CD4-positive, alpha-beta T cell (primary cell): Measurements from ENCODE around the gene GRHPR. TPM values are rescaled to one million over a fixed set of nuclear protein-coding genes. Genes with fewer than 3 reads are reported as not detected.

Source experiments
- ATAC-seq: fragments of 200-7000 bp; cut with Tn5 transposase; one replicate; pipeline ENCODE4 v1.10.0; 2022; ENCODE audit warnings: mild to moderate bottlenecking; ENCODE audit not compliant: poor library complexity
- CTCF ChIA-PET: fragments of 350-600 bp; sonication (Branson Sonifier 250); formaldehyde crosslinking; loops from one replicate; lab custom pipeline; 2021; ENCODE audit warnings: antibody characterized with exemption, inconsistent platforms; lab: Charles Lee
- POLR2A ChIA-PET: fragments of 350-600 bp; sonication (Branson Sonifier 250); formaldehyde crosslinking; loops from one replicate; lab custom pipeline; 2021; ENCODE audit warnings: antibody characterized with exemption, inconsistent platforms; lab: Charles Lee
- DNase-seq, 14 experiments: peaks; one replicate each; pipeline ENCODE4 v3.0.0-alpha.2; 2013 to 2020; ENCODE audit warnings: mixed read lengths in 2 of 14
- H3K27ac ChIP-seq, 2 donors: one replicate each; pipeline versions ENCODE4 v1.5.1 to v1.7.0; 2013; ENCODE audit warnings: low read length in 2 of 2, low read depth in 1 of 2, mild to moderate bottlenecking in 1 of 2
- H3K27me3 ChIP-seq, 2 experiments: 1 replicate in 1 of 2; 2 replicates in 1 of 2; pipeline versions ENCODE4 v1.6.1 to v1.7.0; 2013; ENCODE audit warnings: low read length in 2 of 2, control low read depth in 1 of 2, mild to moderate bottlenecking in 1 of 2, moderate library complexity in 1 of 2; ENCODE audit not compliant: insufficient read depth in 2 of 2, control insufficient read depth in 1 of 2
- H3K36me3 ChIP-seq: one replicate; pipeline ENCODE4 v1.6.1; 2013; ENCODE audit warnings: low read length, control low read depth; ENCODE audit not compliant: insufficient read depth
- H3K4me1 ChIP-seq: one replicate; pipeline ENCODE4 v1.6.1; 2013; ENCODE audit warnings: low read length, control low read depth; ENCODE audit not compliant: insufficient read depth
- H3K4me3 ChIP-seq: one replicate; pipeline ENCODE4 v1.5.1; 2013; ENCODE audit warnings: mild to moderate bottlenecking, low read length, moderate library complexity
- H3K9me3 ChIP-seq, 2 experiments: 1 replicate in 1 of 2; 2 replicates in 1 of 2; pipeline versions ENCODE4 v1.6.1 to v1.7.0; 2013; ENCODE audit warnings: low read length in 2 of 2, mild to moderate bottlenecking in 2 of 2, control low read depth in 1 of 2, moderate library complexity in 1 of 2; ENCODE audit not compliant: control insufficient read depth in 1 of 2, insufficient read depth in 1 of 2
- H3K27ac Mint-ChIP-seq: one replicate; pipeline ENCODE4 v1.8.0; 2020; ENCODE audit warnings: mixed read lengths
- H3K27me3 Mint-ChIP-seq: one replicate; pipeline ENCODE4 v1.8.0; 2021; ENCODE audit warnings: mixed read lengths
- H3K36me3 Mint-ChIP-seq: one replicate; pipeline ENCODE4 v1.8.0; 2021; ENCODE audit warnings: low read depth, mixed read lengths
- H3K4me1 Mint-ChIP-seq: one replicate; pipeline ENCODE4 v1.8.0; 2021; ENCODE audit warnings: low read depth, mixed read lengths
- H3K4me3 Mint-ChIP-seq: one replicate; pipeline ENCODE4 v1.8.0; 2020; ENCODE audit warnings: mild to moderate bottlenecking, mixed read lengths
- H3K9me3 Mint-ChIP-seq: one replicate; pipeline ENCODE4 v1.8.0; 2020; ENCODE audit warnings: mixed read lengths
- intact Hi-C, 2 experiments: fragments of 100-400 bp; cut with DNase I in 1 of 2; cut with micrococcal nuclease in 1 of 2; formaldehyde crosslinking; loops; one replicate each; pipeline versions ENCODE4 v1.15.1 to v1.9.0; 2023 to 2025; cut with DNase I, micrococcal nuclease
- total RNA-seq, 174 experiments: library from RNA in 2 of 174; stranded (reverse) in 2 of 174; gene quantifications; one replicate each; pipeline ENCODE4 v1.2.3 and lab custom pipeline; 2021 to 2026
- TF ChIP-seq, protein P1 (sequence below): fragments of 200-600 bp; IDR thresholded peaks from one replicate; pipeline ENCODE4 v1.8.0; 2022; ENCODE audit warnings: antibody characterized with exemption, mild to moderate bottlenecking

GRHPR gene
- total RNA-seq, 2 experiments from 2014 or later = 29.0 to 29.6 TPM

DNA sequence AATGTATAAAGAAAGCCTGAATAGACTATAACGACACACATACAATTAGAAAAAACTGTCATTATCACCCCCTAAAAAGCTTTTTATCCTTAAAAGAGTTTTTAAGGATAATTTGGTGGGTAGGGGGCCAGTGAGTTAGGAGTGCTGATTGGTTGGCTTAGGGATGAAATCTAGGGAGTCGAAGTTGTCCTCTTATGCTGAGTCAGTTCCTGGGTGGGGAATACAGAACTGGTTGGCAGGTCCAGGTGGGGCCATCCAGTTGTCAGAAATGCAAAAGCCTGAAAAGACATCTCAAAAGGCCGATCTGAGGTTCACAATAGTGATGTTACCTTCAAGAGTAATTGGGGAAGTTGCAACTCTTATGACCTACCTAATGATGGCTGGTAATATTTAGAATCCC is 29.1 kb downstream of the GRHPR start:
- no peaks in the 10 kb centered on the region for H3K36me3 ChIP-seq
- ChIA-PET CTCF (interaction anchor here (0.7 kb wide), 1 partner anchor 149 kb away, joined by 3 read pairs; no protein-coding TSS in a partner anchor), POLR2A (no interaction called here)
- ATAC-seq (no peak), DNase-seq (no peak)
- intact Hi-C loops = no loop called here
- H3K4me3 ChIP-seq = no peak overlapping the region
- H3K27ac ChIP-seq = no peak overlapping the region
- Mint-ChIP-seq H3K4me3 (no peak overlapping the region), H3K4me1 (peaks cover 67% of the 10 kb centered on the region), H3K9me3 (no peaks in the 10 kb centered on the region), H3K36me3 (peaks cover 20% of the 10 kb centered on the region), H3K27ac (no peak overlapping the region), H3K27me3 (no peaks in the 10 kb centered on the region)
- TF ChIP-seq, protein P1, sequence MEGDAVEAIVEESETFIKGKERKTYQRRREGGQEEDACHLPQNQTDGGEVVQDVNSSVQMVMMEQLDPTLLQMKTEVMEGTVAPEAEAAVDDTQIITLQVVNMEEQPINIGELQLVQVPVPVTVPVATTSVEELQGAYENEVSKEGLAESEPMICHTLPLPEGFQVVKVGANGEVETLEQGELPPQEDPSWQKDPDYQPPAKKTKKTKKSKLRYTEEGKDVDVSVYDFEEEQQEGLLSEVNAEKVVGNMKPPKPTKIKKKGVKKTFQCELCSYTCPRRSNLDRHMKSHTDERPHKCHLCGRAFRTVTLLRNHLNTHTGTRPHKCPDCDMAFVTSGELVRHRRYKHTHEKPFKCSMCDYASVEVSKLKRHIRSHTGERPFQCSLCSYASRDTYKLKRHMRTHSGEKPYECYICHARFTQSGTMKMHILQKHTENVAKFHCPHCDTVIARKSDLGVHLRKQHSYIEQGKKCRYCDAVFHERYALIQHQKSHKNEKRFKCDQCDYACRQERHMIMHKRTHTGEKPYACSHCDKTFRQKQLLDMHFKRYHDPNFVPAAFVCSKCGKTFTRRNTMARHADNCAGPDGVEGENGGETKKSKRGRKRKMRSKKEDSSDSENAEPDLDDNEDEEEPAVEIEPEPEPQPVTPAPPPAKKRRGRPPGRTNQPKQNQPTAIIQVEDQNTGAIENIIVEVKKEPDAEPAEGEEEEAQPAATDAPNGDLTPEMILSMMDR = no peak
- peaks cover 4% of the 10 kb centered on the region for H3K4me1 ChIP-seq
- no peaks in the 10 kb centered on the region for H3K27me3 ChIP-seq
- no peaks in the 10 kb centered on the region for H3K9me3 ChIP-seq

DNA sequence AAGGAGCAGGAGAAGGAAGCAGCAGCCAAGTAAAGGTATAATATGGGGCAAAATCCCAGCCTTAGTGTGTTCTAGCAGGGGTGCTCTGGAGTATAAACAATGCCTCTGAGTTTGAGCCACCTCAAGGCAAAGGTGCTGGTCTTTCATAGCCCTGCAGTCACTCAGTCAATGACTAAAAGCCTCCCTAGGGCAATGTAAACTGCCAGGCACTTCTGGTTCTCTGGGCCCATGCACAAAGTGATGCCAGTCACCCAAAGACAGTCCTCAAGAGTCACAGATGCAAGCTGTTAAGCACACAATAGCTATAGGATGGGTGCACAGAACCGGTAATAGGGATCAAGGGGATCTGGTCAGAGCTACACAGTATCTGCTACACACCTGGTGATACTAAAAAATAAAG is 30.1 kb downstream of the GRHPR start:
- CTCF ChIA-PET = no interaction called here
- ATAC-seq = no peak

DNA sequence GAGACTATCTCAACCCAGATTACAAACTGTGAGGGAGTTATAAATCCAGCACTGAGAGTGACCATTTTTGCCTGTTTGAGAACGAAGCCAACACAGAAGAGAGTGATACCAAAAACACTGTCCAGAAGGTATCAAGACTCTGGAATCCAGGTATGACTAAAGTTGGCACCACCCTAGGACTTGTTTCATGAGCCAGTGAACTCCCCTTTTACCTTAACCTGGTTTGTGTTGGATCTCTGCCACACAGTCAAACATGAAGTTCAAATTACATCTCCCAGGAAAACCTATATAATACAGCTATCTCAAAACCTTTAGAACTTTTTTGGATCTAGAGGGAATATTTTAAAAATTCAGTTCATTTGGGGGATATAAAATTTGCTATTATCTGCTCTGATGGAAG is 31.3 kb downstream of the GRHPR start:
- POLR2A ChIA-PET = no interaction called here
- TF ChIP-seq, protein P1 = no peak

More for the DNA sequence above, 30.1 kb downstream of the GRHPR start:
- H3K4me3 ChIP-seq = no peak overlapping the region
- Mint-ChIP-seq H3K4me1 (peaks cover 67% of the 10 kb centered on the region), H3K9me3 (no peaks in the 10 kb centered on the region), H3K27me3 (no peaks in the 10 kb centered on the region), H3K36me3 (peaks cover 20% of the 10 kb centered on the region), H3K27ac (no peak overlapping the region), H3K4me3 (no peak overlapping the region)
- no peaks in the 10 kb centered on the region for H3K27me3 ChIP-seq
- DNase-seq = no peak
- TF ChIP-seq, protein P1 = no peak
- no peaks in the 10 kb centered on the region for H3K9me3 ChIP-seq
- no peaks in the 10 kb centered on the region for H3K36me3 ChIP-seq
- intact Hi-C loops = no loop called here
- H3K27ac ChIP-seq = no peak overlapping the region
- POLR2A ChIA-PET = no interaction called here
- H3K4me1 ChIP-seq = peaks cover 11% of the 10 kb centered on the region

More for the DNA sequence above, 31.3 kb downstream of the GRHPR start:
- Mint-ChIP-seq H3K27me3 (no peaks in the 10 kb centered on the region), H3K4me3 (no peak overlapping the region), H3K27ac (peak overlapping the region; percentile 25), H3K36me3 (peaks cover 16% of the 10 kb centered on the region), H3K4me1 (peaks cover 74% of the 10 kb centered on the region), H3K9me3 (no peaks in the 10 kb centered on the region)
- Histone ChIP-seq H3K4me3 (no peak overlapping the region), H3K4me1 (peaks cover 11% of the 10 kb centered on the region), H3K27me3 (no peaks in the 10 kb centered on the region), H3K36me3 (no peaks in the 10 kb centered on the region), H3K27ac (no peak overlapping the region), H3K9me3 (no peaks in the 10 kb centered on the region)
- DNase-seq = no peak
- CTCF ChIA-PET = no interaction called here
- no peak for ATAC-seq
- intact Hi-C loops = no loop called here
